ENCODE results near the gene RGL3. TPM values are rescaled to one million over a fixed set of nuclear protein-coding genes. Genes with fewer than 3 reads are reported as not detected.

RGL3 gene
- total and polyA plus RNA-seq, 2 of the 4 experiments (the other 2 are of a cell fraction) = 0.18 to 0.62 TPM

GRCh38 chr19:11347546-11348039, 71.5 kb downstream of the RGL3 start:
- Histone ChIP-seq H3K79me1 (ENCODE audit: low read depth in 1 of 2, low read length in 2 of 2) (peaks cover 10 to 23% of the 10 kb centered on the region in 2 experiments; a peak in 3 of 4 replicates), H3K9ac (ENCODE audit: low read depth, low read length) (no peak overlapping the region), H3K18ac (ENCODE audit: low read depth, low read length) (no peak overlapping the region), H4K91ac (ENCODE audit: insufficient read depth, low read depth, low read length) (no peak overlapping the region), H2BK20ac (ENCODE audit: low read depth, low read length) (no peak overlapping the region), H3K4ac (ENCODE audit: low read depth, low read length) (no peak overlapping the region), H2AK5ac (ENCODE audit: low read depth, low read length) (no peak overlapping the region), H3K56ac (ENCODE audit: extremely low read depth, insufficient read depth, low read length) (no peak overlapping the region), H3K4me3 (ENCODE audit: insufficient read depth, low read depth, low read length) (no peak overlapping the region), H3K23ac (ENCODE audit: low read depth, low read length) (no peak overlapping the region), H3K9me1 (ENCODE audit: insufficient read depth, low read length) (peaks cover 5% of the 10 kb centered on the region), H3K36me3 (ENCODE audit: control insufficient read depth, insufficient read depth, low read length) (no peaks in the 10 kb centered on the region), H4K8ac (ENCODE audit: low read depth in 2 of 2, low read length in 2 of 2) (no peak overlapping the region), H3K14ac (replicated peaks; ENCODE audit: low read depth, low read length) (no peak overlapping the region), H4K5ac (ENCODE audit: low read depth, low read length) (no peak overlapping the region), H3K27me3 (ENCODE audit: control insufficient read depth, insufficient read depth, low read length) (no peaks in the 10 kb centered on the region), H3K4me2 (ENCODE audit: low read depth, low read length) (no peak overlapping the region), H2BK5ac (ENCODE audit: low read depth, low read length, poor library complexity, severe bottlenecking) (no peak overlapping the region), H3K9me3 (ENCODE audit: control insufficient read depth, insufficient read depth, low read length) (peaks cover 8% of the 10 kb centered on the region; the same call in 1 of the 2 replicates), H2AK9ac (replicated peaks; ENCODE audit: low read depth, low read length, poor library complexity) (no peak overlapping the region), H2AFZ (replicated peaks; ENCODE audit: low read length, poor library complexity) (peak overlapping the region; percentile 33), H3K27ac (ENCODE audit: insufficient read depth, low read length) (no peak overlapping the region), H3K4me1 (ENCODE audit: control insufficient read depth, insufficient read depth, low read length) (peaks cover 8% of the 10 kb centered on the region), H2BK120ac (ENCODE audit: low read depth, low read length) (no peak overlapping the region), H2BK15ac (ENCODE audit: low read depth, low read length) (no peak overlapping the region), H4K20me1 (ENCODE audit: insufficient read depth, low read length) (peaks cover 9% of the 10 kb centered on the region; the same call in 1 of the 2 replicates)
- CTCF ChIA-PET = no interaction called here
- BruUV-seq (replicated peaks) = no TSS peak
- 60% methylated on average over 3 of the region's 7 CpGs; no CpG with 5 or more reads in 1 of the 2 experiments for WGBS, 2 experiments (ENCODE audit: extremely low coverage in 2 of 2, insufficient read length in 1 of 2)
- POLR2A ChIA-PET (ENCODE audit: unreplicated experiment) = interaction anchor here (0.6 kb wide), 1 partner anchor 252 kb away, joined by 3 read pairs; no protein-coding TSS in a partner anchor
- no peak for DNase-seq
- no peak for ATAC-seq (ENCODE audit: low read depth)
- dilution Hi-C loops (cut with HindIII; ENCODE audit: low sequenced_read_pairs, unreplicated experiment) (no loop called here), in situ Hi-C loops (cut with MboI; ENCODE audit: low sequenced_read_pairs) (no loop called here), intact Hi-C loops (cut with micrococcal nuclease) (no loop called here)
- TF ChIP-seq RCOR1 (IDR thresholded peaks at IDR 0.05; ENCODE audit: insufficient replicate concordance, low read length) (no peak), ELK1 (IDR thresholded peaks at IDR 0.05; ENCODE audit: borderline replicate concordance, low read depth, low read length) (no peak), NFE2L2 (IDR thresholded peaks at IDR 0.05; ENCODE audit: low read depth, low read length) (no peak), POLR2A (IDR thresholded peaks at IDR 0.05; ENCODE audit: low read depth, low read length) (no peak), RAD21 (IDR thresholded peaks at IDR 0.05; ENCODE audit: low read length) (no peak), MAZ (IDR thresholded peaks at IDR 0.05; ENCODE audit: borderline replicate concordance, low read depth, low read length) (no peak), BHLHE40 (IDR thresholded peaks at IDR 0.05; ENCODE audit: low read depth, low read length) (no peak), MAFK (IDR thresholded peaks at IDR 0.05; ENCODE audit: low read depth, low read length) (no peak), SMC3 (IDR thresholded peaks at IDR 0.05; ENCODE audit: low read depth, low read length) (no peak), RFX5 (IDR thresholded peaks at IDR 0.05; ENCODE audit: low read depth, low read length) (no peak), MXI1 (IDR thresholded peaks at IDR 0.05; ENCODE audit: borderline replicate concordance, low read depth, low read length) (no peak), CHD1 (IDR thresholded peaks at IDR 0.05; ENCODE audit: low read depth, low read length) (no peak), CEBPB (IDR thresholded peaks at IDR 0.05; ENCODE audit: low read depth, low read length) (no peak), FOS (IDR thresholded peaks at IDR 0.05; ENCODE audit: low read depth, low read length) (no peak)

All from IMR-90 (cell line).